HL-60/S4 treated with phorbol 12-myristate 13-acetate at 8.2 ng/mL for 4 days and 3 days (cell line): ENCODE data around the gene GNA12.

Experiments used
- in situ Hi-C: fragments of 300-500 bp; cut with MboI; formaldehyde crosslinking; loops from 2 replicates; pipeline ENCODE4 v1.15.0; 2022; ENCODE audit warnings: low sequenced_read_pairs

GNA12 gene, protein sequence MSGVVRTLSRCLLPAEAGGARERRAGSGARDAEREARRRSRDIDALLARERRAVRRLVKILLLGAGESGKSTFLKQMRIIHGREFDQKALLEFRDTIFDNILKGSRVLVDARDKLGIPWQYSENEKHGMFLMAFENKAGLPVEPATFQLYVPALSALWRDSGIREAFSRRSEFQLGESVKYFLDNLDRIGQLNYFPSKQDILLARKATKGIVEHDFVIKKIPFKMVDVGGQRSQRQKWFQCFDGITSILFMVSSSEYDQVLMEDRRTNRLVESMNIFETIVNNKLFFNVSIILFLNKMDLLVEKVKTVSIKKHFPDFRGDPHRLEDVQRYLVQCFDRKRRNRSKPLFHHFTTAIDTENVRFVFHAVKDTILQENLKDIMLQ

DNA sequence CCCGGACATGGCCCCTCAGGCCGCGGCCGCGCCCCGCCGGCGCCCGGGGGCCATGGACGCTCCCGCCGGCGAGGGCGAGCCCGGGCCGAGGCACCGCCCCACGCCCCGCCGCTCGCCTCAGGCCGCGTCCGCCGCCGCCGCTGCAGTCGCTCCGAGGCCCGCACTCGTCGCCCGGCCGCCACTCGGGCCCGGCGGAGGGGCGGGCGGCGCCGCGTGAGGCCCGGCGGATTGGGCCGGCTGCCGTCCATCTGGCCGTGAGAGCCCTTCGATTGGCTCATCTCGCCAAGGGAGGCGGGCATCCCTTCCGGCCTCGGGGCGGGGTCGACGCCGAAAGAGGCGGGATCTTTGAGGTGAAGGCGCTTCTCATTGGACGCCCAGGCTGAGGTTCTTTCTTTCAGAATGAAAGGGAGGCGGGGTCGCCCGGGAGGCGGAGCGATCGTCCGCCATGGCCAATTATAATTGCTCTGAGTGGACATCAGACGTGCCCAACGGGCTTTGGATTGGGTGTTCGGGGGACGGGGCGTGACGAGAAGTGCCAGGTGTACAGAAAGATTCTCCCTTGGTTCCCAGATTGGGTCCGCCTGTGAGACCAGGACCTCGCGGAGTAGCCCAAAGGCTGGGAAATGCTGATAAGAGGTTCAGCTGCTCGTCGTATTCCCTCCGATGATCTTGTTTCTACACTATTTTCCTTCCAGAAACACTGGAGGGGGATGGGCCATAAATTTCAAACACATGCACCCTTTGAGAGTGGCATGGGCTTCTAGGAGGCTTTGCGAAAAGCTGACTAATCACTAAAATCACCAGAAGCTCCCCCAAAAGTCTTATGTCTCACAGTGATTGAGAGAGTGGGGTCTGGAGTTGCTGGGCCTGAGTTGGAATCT, at the start of gene GNA12:
TSS of gene GNA12 (minus strand) at position 156 of the 881 bp plus-strand sequence. CDS start at position 9, 147 bp downstream.
- in situ Hi-C loops, result no loop called here

DNA sequence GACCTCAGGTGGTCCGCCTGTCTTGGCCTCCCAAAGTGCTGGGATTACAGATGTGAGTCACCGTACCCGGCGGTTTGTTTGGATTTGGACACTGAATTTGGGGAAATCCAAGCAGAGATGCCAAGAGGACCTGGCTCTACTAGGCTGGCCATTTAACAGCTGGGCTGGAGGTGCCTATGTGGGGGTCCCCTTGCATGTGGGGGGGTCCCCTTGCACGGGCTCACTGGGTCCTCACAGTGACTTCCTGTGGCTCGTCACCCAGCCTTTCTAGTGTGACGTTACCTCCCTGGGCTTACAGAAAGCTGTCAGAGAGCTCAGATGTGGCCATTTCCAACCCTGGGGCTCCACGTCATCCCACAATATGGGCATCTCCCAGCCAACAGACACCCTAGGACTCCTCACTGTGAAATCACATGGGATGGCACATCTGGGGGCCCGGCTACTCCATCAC, 49.3 kb upstream of the GNA12 start:
- in situ Hi-C loops, result loop anchor here (25.0 kb wide), 2 partner anchors 269 to 994 kb away; no protein-coding TSS in a partner anchor

GRCh38 chr7:2892549-2892948, 48.4 kb upstream of the GNA12 start:
- in situ Hi-C loops, result loop anchor here (25.0 kb wide), 2 partner anchors 270 to 995 kb away; no protein-coding TSS in a partner anchor

DNA sequence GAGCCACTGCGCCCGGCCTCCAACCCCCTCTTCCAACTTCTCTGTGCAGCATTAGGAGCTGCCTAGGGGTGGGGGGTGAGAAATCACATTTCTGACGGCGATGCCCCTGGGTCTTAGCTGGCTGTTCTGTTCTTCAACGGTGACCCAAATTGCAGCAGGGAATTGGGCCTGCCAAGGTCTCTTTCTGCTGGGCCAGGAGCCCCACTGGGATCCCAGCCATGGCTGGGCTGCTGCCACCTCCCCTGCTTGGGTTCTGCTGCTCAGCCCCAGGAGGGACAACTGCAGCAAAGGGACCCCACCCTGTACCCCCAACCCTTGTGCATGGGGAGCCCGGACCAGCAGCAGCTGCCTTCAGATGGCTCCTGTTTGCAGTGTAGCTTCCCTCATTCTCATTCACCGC, 43.7 kb upstream of the GNA12 start:
- in situ Hi-C loops, result loop anchor here (25.0 kb wide), 2 partner anchors 274 to 999 kb away; no protein-coding TSS in a partner anchor

- in situ Hi-C loops, result loop anchor here (25.0 kb wide), 2 partner anchors 275 to 1000 kb away; no protein-coding TSS in a partner anchor
These were observed 42.8 kb upstream of the GNA12 start for GRCh38 chr7:2886900-2887299.

DNA sequence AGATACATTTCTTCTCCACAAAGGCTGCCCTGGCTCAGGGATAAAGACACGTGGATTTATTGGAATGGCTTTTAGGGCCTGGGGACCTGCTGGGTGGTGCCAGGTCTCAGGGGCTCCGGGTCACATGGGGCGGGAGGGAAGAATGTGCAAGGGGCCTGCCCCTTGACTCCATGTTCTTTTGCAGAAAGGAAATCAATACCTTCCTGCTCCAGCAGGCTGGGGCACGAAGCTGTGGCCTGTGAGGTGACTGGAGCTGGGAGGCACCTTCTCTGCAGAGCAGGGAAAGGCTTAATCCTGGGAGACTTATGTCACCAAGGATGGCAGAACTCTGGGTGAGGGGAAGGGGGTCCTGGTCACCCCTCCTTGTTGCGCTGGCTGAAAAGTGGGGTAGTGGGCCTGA, 42.3 kb upstream of the GNA12 start:
- in situ Hi-C loops, result loop anchor here (25.0 kb wide), 2 partner anchors 276 to 1001 kb away; no protein-coding TSS in a partner anchor

DNA sequence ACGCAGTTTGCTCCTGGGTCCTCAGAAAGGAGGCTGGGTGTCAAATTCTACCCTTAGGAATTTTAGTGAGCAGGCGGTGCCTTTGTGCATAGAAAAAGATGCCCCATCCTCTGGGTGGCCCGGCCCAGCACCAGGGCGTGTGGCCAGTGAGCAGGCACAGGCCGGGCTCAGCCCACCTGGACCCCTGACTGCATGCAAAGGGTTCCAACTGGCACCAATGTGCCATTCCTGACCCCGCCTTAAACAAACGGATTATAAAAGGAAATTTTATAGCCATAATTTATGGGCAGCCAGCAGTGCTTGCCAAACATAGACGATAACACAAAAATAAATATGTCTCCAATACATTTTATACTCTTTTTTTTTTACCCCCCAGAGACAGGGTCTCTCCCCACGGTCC, 40.1 kb upstream of the GNA12 start:
- in situ Hi-C loops, result loop anchor here (25.0 kb wide), 2 partner anchors 278 to 1003 kb away; no protein-coding TSS in a partner anchor

- in situ Hi-C loops, result loop anchor here (25.0 kb wide), 2 partner anchors 279 to 1004 kb away; no protein-coding TSS in a partner anchor
These were observed 39.0 kb upstream of the GNA12 start for GRCh38 chr7:2883101-2883500.

DNA sequence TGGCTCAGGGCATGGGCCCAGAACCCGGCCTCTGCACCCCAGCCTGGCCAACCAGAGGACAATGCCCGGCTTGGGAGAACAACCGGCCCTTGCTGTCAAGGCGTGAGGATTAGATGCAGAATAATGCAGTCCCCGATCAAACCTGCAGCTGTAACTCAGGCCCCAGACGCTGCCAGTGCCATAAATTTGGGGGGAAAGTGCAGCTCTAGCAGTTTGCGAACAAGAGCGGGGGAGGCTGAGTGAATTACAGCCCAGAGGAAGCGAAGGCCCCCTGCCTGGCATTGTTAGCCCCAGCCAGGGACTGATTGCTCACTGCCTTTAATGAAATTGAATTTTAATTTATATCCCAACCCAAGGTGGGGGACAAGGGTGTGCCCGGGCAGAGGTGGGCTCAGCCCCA, 38.0 kb upstream of the GNA12 start:
- in situ Hi-C loops, result loop anchor here (25.0 kb wide), 2 partner anchors 280 to 1005 kb away; no protein-coding TSS in a partner anchor

- in situ Hi-C loops, result loop anchor here (25.0 kb wide), 2 partner anchors 281 to 1006 kb away; no protein-coding TSS in a partner anchor
These were observed 36.9 kb upstream of the GNA12 start for GRCh38 chr7:2880874-2881533.

- in situ Hi-C loops, result loop anchor here (25.0 kb wide), 2 partner anchors 282 to 1007 kb away; no protein-coding TSS in a partner anchor
These were observed 35.9 kb upstream of the GNA12 start for GRCh38 chr7:2880051-2880450.

DNA sequence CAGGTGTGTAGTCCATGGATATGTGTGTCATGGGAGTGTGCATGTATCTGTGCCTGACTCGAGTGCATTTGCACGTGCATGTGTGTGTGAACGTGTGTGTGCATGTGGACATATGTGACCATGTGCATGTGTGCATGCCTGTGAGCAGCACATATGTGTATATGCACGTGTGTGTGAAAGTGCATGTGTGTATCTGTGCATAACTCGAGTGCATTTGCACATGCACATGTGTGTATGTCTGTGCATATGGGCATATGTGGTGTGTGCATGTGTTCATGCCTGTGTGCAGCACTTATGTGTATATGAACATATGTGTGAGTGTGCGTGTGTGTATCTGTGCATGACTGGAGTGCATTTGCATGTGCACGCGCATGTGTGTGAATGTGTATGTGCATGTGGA, 35.2 kb upstream of the GNA12 start:
- in situ Hi-C loops, result loop anchor here (25.0 kb wide), 2 partner anchors 283 to 1008 kb away; no protein-coding TSS in a partner anchor

GRCh38 chr7:2878306-2878705, 34.2 kb upstream of the GNA12 start:
- in situ Hi-C loops, result loop anchor here (25.0 kb wide), 2 partner anchors 284 to 1009 kb away; no protein-coding TSS in a partner anchor

- in situ Hi-C loops, result loop anchor here (25.0 kb wide), 2 partner anchors 286 to 1011 kb away; no protein-coding TSS in a partner anchor
These were observed 32.1 kb upstream of the GNA12 start for GRCh38 chr7:2876031-2876731.

DNA sequence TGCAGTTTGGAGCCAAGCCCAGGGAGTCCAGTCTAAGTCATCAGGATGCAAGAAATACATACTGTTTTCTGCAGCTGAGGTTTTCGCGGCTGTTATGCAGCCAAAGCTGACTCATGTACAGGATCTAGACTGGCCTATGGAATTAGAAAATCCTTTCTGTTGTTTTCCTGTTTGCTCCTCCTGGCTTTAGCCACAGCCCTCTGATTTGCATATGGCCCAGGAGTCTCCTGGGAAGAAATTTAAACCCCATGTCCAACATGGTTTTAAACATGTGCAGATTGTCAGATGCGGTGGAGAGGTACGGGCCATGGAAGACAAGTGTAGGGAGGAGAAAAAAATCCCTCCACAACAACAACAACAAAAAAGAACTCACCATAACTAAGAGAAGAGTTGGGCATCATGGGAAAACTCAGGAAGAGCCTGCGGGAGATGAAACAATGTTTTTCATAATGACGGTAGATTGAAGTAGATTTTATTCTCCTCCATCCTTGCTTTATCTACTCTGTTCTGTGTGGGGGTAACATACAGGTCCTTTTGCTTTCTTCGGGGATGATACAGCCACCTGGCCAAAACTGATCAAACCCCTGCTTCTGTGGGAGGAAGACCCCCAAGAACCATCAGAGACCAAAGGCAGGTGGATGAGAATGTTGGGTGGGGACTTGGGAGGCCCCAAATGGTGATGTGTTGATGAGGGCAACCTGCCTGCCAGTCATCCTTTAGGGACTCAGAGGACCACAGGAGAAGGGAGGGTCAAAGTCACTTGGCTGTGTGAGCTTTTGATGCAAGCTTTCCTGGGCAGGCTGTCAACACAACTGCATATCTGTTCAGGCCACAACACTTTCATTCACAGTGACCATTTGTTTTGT, 29.8 kb upstream of the GNA12 start:
- in situ Hi-C loops, result no loop called here

DNA sequence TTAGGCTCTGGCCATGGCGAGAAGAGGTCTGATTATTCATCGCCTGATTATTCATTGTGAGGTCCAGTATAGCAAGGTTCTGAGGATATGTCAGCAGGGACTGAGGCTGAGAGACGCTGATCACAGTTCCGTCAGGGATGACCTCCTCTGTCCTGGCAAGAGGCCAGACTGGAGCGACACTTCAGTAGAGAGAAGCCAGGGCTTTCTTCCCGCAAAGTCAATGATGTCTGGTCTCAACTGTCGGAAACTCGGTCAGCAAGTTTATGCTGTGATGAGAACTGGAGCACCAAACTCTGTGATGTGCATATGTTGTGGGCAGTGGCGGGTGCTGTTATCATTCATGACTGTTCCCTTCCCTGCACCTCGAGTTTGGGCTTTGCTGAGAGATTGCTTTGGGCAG, 29.0 kb upstream of the GNA12 start:
- in situ Hi-C loops, result no loop called here

DNA sequence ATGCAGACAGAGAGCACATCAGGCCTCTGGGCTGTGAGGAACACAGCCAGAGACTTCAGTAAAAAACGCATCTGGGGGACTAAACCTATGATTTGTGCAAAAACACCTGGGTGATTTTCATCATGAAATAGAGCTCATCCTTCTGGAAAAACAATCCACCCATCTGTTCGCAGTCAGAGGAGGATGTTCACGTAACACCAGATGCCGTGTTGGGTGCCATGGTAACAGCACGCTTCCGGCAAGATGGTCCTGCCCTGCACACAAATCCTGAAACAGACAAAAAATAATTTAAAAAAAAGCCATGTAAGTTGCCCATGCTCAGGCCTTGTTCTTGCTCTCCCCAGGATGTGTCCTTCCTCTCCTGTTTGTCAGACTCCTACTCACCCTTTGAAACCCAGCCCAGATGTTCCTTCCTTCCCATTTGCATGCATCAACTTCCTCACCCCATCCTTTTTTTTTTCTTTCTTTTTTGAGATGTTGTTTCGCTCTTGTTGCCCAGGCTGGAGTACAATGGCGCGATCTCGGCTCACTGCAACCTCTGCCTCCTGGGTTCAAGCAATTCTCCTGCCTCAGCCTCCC, 28.3 kb upstream of the GNA12 start:
- in situ Hi-C loops, result no loop called here

DNA sequence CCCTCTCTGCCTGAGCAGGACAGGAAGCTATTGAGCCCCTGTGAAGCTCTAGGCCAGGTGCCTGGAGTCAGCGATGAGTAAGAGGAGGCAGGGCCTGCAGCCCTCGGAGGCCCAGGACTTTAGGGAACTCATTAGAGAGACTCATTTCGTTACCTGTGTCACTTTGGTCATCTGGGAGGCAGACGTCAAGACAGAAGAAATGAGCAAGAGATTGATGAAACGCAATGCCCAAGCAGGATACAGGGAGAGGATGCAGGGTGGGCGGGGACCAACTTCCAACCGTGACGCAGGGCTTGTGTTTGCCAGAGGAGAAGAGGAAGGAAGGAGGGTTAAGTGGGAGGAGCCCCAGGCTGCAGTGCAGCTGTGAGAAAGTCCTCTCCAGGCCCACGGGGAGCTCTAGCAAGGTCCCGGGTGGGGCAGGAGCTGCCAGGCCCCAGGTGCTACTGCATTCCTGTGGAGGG, 26.4 kb upstream of the GNA12 start:
- in situ Hi-C loops, result no loop called here
